ENCODE data around the gene CPNE5.

The CPNE5 gene

DNA sequence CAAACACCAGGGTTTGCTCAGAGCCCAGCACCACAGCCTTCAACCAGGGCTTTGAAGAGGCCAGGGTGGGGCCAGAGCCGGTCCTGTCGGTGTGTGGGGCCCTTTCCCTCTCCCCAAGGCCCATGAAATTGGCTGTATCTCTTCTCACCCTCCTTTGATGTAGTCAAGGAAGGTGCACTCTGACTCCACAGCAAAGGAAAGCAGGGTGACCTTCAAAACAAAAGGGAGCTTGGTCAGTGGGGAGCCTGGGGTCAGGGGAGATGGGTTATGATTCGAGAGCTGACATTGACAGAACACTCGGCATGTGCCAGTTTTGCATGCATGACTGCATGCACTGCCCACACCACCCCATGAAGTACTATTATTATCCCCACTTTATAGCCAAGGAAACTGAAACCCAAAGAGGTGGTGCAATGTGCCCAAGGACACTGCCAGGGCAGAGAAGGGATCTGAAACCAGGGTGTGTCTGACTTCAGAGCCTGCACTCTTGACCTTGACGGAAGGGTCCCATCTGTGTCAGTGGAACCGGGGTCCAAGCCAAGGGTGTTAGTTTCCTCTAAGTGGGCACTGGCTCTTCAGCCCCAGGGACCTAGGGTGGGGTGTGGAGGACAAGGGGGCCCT lies 86.2 kb downstream of the CPNE5 start:
- no peaks in the 10 kb centered on the region for H3K4me1 ChIP-seq (ENCODE audit: control insufficient read depth, insufficient read depth, low read length)
- H3K9ac ChIP-seq (ENCODE audit: low read depth, low read length), result no peak overlapping the region
- no peaks in the 10 kb centered on the region for H3K9me3 ChIP-seq (ENCODE audit: control insufficient read depth, insufficient read depth, low read length)
- no peak overlapping the region for H3K4me3 ChIP-seq (ENCODE audit: low read depth, low read length)
- H3K27me3 ChIP-seq (ENCODE audit: control insufficient read depth, insufficient read depth, low read length), result no peaks in the 10 kb centered on the region
- H3K36me3 ChIP-seq (ENCODE audit: control insufficient read depth, insufficient read depth, low read length), result no peaks in the 10 kb centered on the region

DNA sequence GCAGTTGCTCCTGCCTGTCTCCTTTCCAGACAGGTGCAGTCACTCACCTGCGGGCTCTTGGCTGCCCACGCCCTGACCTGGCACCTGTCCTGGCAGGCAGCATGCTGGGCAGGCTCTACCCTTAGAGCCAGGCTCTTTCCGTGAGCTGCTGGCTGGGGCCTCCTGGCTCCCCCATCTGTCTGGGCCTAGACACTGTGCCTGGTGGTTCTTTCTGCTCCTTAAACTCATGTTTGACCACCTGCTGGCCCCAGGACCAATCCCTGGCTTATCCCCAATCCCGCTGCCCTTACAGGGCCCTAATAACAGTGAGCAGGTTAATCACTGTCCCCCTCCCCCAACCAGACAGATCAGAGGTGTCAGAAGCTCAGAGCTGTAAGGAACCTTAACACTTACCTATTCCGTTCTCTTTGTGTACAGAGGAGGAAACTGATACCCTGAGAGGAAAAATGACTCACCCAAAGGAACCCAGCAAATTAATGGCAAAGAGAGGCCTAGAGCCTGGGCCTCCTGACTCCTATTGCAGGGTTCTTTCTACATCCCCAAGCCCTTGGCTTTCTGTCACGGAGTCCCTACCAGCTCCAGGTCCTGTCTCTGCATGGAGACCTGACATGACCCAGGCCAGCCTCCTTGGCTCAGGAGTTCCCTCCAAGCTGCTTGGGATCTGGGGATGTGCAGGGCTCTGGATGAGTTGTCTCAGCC lies 86.9 kb downstream of the CPNE5 start:
- Histone ChIP-seq H3K4me1 (ENCODE audit: control insufficient read depth, insufficient read depth, low read length) (no peaks in the 10 kb centered on the region), H3K9ac (ENCODE audit: low read depth, low read length) (no peak overlapping the region), H3K27me3 (ENCODE audit: control insufficient read depth, insufficient read depth, low read length) (no peaks in the 10 kb centered on the region), H3K4me3 (ENCODE audit: low read depth, low read length) (no peak overlapping the region), H3K9me3 (ENCODE audit: control insufficient read depth, insufficient read depth, low read length) (no peaks in the 10 kb centered on the region), H3K36me3 (ENCODE audit: control insufficient read depth, insufficient read depth, low read length) (no peaks in the 10 kb centered on the region)

DNA sequence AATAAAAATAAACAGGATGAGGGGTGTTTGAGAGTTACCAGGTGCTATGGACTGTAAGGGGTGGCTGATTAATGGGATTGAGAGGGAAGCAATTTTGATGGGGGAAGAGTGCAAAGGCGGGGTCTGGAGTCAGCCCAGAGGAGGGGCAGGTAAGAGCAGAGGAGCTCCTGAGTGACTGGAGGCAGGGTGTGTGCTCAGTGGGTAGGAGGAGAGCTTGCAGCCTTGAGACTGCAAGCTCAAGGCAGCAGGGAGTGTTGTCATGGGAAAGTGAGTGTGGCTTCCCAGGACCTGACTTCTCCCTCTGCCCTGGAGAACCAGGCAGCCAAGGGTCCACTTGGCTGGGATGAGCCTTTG lies 87.4 kb downstream of the CPNE5 start:
- no peak overlapping the region for H3K4me3 ChIP-seq (ENCODE audit: low read depth, low read length)
- H3K4me1 ChIP-seq (ENCODE audit: control insufficient read depth, insufficient read depth, low read length), result no peaks in the 10 kb centered on the region
- H3K9me3 ChIP-seq (ENCODE audit: control insufficient read depth, insufficient read depth, low read length), result no peaks in the 10 kb centered on the region
- no peak overlapping the region for H3K9ac ChIP-seq (ENCODE audit: low read depth, low read length)
- no peaks in the 10 kb centered on the region for H3K36me3 ChIP-seq (ENCODE audit: control insufficient read depth, insufficient read depth, low read length)
- no peaks in the 10 kb centered on the region for H3K27me3 ChIP-seq (ENCODE audit: control insufficient read depth, insufficient read depth, low read length)

DNA sequence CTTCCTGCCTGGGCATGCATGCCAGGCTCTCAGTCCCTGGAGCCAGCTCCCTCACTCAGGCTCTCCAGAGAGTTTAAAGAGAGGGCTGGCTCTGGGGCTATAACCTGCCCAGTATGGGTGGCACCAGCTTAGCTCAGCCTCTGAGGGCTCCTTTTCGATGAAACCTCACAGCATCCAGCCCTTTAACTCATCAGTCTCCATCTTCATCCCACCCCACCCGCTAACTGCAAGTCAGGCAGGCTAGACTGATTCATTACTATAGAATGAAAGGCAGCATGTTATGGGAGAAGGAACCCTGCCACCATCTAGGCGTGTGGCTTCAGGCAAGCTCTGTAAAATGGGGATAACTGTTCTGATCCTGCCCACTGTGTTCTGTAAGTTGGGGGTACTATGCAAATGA lies 88.2 kb downstream of the CPNE5 start:
- Histone ChIP-seq H3K9me3 (ENCODE audit: control insufficient read depth, insufficient read depth, low read length) (no peaks in the 10 kb centered on the region), H3K36me3 (ENCODE audit: control insufficient read depth, insufficient read depth, low read length) (no peaks in the 10 kb centered on the region), H3K9ac (ENCODE audit: low read depth, low read length) (no peak overlapping the region), H3K4me1 (ENCODE audit: control insufficient read depth, insufficient read depth, low read length) (no peaks in the 10 kb centered on the region), H3K4me3 (ENCODE audit: low read depth, low read length) (no peak overlapping the region), H3K27me3 (ENCODE audit: control insufficient read depth, insufficient read depth, low read length) (no peaks in the 10 kb centered on the region)

DNA sequence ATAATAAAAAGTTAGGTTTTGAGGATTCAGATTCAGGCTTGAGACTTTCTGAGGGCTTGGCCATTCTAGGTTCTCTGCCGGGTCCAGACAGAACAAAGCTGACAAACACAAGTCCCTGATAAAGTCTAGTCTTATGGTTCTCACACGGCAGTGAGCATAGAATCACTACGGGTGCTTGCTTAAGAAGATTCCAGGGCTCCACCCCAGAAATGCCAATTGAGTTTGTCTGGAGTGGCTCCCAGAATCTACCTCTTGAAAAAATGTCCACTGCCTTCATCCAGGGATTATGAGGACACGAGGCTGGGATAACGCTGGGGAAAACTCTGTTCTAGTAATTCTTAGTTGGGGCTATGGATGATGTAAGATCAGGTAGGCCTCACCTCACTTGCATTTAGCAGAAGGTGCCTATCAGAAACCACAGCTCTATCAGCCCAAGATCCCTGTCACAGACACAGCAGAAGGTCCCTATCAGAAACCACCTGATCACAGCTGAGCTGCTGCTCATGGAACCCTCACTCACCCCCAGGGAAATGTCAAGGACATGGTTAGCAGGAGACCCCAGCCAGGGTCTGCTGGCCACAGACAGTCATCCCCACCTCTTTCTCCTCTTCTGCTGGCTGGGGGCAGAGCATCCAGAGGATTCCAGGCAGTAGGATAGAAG lies 89.3 kb downstream of the CPNE5 start:
- Histone ChIP-seq H3K4me1 (ENCODE audit: control insufficient read depth, insufficient read depth, low read length) (no peaks in the 10 kb centered on the region), H3K36me3 (ENCODE audit: control insufficient read depth, insufficient read depth, low read length) (no peaks in the 10 kb centered on the region), H3K9ac (ENCODE audit: low read depth, low read length) (no peak overlapping the region), H3K27me3 (ENCODE audit: control insufficient read depth, insufficient read depth, low read length) (no peaks in the 10 kb centered on the region), H3K9me3 (ENCODE audit: control insufficient read depth, insufficient read depth, low read length) (no peaks in the 10 kb centered on the region), H3K4me3 (ENCODE audit: low read depth, low read length) (no peak overlapping the region)

DNA sequence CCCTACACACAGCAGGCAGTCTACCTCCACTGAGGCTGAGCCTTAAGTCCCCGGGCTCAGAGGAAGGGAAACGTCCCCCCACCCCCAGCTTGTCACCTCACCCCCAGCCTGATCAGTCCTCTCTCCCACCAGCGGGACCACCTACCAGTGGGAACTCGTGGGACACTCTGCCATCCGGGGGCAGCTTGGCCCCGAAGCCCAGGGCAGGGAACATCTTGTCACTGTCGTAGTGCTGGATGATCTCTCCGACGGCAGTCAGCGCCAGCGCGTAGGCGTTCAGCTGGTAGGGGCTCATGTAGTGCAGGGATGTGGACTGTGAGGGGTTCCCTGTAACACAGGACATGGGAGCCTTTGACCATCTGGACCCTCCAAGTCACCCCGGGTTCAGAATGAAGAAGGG lies 93.0 kb downstream of the CPNE5 start:
- Histone ChIP-seq H3K9me3 (ENCODE audit: control insufficient read depth, insufficient read depth, low read length) (no peaks in the 10 kb centered on the region), H3K9ac (ENCODE audit: low read depth, low read length) (no peak overlapping the region), H3K27me3 (ENCODE audit: control insufficient read depth, insufficient read depth, low read length) (no peaks in the 10 kb centered on the region), H3K4me1 (ENCODE audit: control insufficient read depth, insufficient read depth, low read length) (no peaks in the 10 kb centered on the region), H3K36me3 (ENCODE audit: control insufficient read depth, insufficient read depth, low read length) (no peaks in the 10 kb centered on the region), H3K4me3 (ENCODE audit: low read depth, low read length) (no peak overlapping the region)

DNA sequence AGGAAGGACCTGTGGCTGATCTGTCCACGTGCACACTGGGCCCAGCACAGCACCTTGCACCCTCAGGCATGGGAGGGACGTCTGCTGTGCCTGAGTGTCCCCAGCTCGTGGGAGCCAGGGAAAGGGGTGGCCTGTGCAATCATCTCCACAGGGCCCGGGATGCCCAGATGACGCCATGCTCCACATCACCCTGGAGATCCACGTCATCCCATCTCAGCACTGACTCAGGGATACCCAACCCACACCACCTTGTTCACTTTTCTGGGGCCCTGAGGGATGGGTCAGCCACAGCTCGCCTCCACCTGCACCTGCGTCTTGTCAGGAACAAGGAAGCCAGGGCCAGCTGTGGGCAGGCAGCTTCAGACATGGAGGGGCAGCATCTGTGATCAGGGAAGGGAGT lies 93.4 kb downstream of the CPNE5 start:
- H3K4me1 ChIP-seq (ENCODE audit: control insufficient read depth, insufficient read depth, low read length), result no peaks in the 10 kb centered on the region
- no peak overlapping the region for H3K9ac ChIP-seq (ENCODE audit: low read depth, low read length)
- no peak overlapping the region for H3K4me3 ChIP-seq (ENCODE audit: low read depth, low read length)
- no peaks in the 10 kb centered on the region for H3K9me3 ChIP-seq (ENCODE audit: control insufficient read depth, insufficient read depth, low read length)
- H3K36me3 ChIP-seq (ENCODE audit: control insufficient read depth, insufficient read depth, low read length), result no peaks in the 10 kb centered on the region
- H3K27me3 ChIP-seq (ENCODE audit: control insufficient read depth, insufficient read depth, low read length), result no peaks in the 10 kb centered on the region

DNA sequence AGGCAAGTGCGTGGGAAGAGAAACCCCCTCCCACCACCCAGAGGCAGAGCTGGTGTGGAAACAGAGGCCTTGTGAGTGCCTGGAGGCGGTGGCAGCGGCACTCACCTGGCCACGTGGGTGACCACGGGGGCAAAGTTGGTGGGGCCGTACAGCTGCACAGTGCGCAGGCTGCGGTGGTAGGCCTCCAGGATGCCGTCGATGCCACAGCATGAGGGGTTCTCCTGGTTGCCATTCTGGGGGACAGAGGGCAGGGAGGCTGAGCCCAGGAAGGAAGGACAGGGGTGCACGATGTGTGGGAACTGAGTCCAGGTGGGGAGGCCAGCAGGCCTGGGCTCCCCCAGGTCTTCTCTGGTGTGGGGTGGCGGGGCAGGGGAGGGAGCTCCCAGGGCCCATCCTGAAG lies 94.0 kb downstream of the CPNE5 start:
- H3K27me3 ChIP-seq (ENCODE audit: control insufficient read depth, insufficient read depth, low read length), result no peaks in the 10 kb centered on the region
- H3K9ac ChIP-seq (ENCODE audit: low read depth, low read length), result no peak overlapping the region
- H3K36me3 ChIP-seq (ENCODE audit: control insufficient read depth, insufficient read depth, low read length), result no peaks in the 10 kb centered on the region
- H3K4me1 ChIP-seq (ENCODE audit: control insufficient read depth, insufficient read depth, low read length), result no peaks in the 10 kb centered on the region
- H3K9me3 ChIP-seq (ENCODE audit: control insufficient read depth, insufficient read depth, low read length), result no peaks in the 10 kb centered on the region
- H3K4me3 ChIP-seq (ENCODE audit: low read depth, low read length), result no peak overlapping the region

DNA sequence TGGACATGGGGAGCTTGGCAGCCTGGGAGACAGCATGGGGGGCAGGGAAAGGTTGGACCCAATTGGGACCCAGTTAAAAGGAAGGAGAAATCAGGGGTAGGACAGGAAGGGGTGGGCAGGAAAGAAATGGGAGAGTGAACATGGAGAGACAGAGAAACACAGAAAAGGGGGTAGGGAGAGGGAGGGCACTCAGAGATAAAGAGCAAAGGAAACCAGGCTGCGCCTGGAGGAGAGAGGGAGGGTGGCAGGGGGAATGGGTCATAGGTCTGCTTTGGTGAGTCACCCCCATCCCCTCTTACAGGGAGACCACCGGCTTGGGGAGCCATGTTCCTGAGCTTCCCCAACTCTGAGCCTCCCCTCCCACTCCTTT lies 95.0 kb downstream of the CPNE5 start:
- H3K4me1 ChIP-seq (ENCODE audit: control insufficient read depth, insufficient read depth, low read length), result no peaks in the 10 kb centered on the region
- H3K9ac ChIP-seq (ENCODE audit: low read depth, low read length), result no peak overlapping the region
- H3K27me3 ChIP-seq (ENCODE audit: control insufficient read depth, insufficient read depth, low read length), result no peaks in the 10 kb centered on the region
- no peak overlapping the region for H3K4me3 ChIP-seq (ENCODE audit: low read depth, low read length)
- no peaks in the 10 kb centered on the region for H3K36me3 ChIP-seq (ENCODE audit: control insufficient read depth, insufficient read depth, low read length)
- H3K9me3 ChIP-seq (ENCODE audit: control insufficient read depth, insufficient read depth, low read length), result no peaks in the 10 kb centered on the region

DNA sequence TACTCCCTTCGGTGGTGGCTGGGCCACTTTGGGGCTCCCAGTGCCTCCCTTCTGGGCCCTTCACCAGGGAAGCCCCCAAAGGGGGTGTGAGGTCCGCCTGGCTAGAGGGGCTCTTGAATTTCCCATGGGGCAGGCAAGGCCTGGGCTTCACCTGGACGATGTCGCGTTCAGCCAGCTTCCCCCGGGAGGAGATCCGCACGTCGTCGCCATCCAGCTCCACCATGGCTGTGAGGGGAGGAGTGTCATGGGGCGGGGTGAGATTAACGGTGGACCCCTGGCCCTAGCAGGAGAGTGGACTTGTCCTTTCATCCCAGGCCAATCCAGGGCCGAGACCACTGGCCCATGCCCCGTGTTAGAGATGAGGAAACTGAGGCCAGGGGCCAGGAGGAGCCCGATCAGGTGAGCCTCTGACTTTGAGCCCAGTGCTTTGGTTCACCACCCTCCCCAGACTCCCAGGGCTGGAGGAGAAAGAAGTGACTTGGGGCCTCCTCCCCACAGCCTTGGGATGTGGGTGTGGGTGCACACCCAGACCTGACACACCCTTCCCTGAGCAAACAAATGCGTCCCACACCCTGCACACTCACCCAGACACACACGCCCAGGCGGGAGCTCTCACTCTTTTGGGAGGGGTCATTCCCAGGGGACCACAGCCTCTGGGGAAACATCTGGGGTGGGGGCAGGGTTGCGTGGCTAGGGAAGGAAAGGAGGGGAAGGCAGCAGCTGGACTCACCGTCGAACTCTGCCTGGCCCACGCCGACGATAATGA lies 95.5 kb downstream of the CPNE5 start:
- H3K9ac ChIP-seq (ENCODE audit: low read depth, low read length), result no peak overlapping the region
- no peaks in the 10 kb centered on the region for H3K36me3 ChIP-seq (ENCODE audit: control insufficient read depth, insufficient read depth, low read length)
- H3K4me1 ChIP-seq (ENCODE audit: control insufficient read depth, insufficient read depth, low read length), result no peaks in the 10 kb centered on the region
- H3K27me3 ChIP-seq (ENCODE audit: control insufficient read depth, insufficient read depth, low read length), result no peaks in the 10 kb centered on the region
- H3K4me3 ChIP-seq (ENCODE audit: low read depth, low read length), result no peak overlapping the region
- no peaks in the 10 kb centered on the region for H3K9me3 ChIP-seq (ENCODE audit: control insufficient read depth, insufficient read depth, low read length)

DNA sequence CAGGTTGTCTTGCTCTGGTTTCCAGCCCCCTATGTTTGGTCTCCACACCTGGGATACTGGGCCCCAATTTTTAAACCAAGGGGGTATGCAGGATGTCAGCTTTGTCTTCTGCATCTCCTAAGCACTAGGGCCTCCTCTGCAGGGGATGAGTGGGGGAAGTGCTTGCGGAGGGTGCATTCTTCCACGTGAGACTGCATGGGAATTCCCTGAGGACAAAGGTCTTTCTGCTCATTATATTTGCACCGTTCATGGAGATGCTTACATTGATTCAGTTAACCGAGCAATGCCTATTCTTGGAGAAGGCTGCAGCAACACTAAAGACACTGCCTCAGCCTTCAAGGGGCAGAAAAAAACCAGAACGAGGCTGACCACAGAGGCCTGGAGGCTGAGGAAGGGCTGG lies 96.2 kb downstream of the CPNE5 start:
- Histone ChIP-seq H3K9me3 (ENCODE audit: control insufficient read depth, insufficient read depth, low read length) (no peaks in the 10 kb centered on the region), H3K9ac (ENCODE audit: low read depth, low read length) (no peak overlapping the region), H3K4me3 (ENCODE audit: low read depth, low read length) (no peak overlapping the region), H3K27me3 (ENCODE audit: control insufficient read depth, insufficient read depth, low read length) (no peaks in the 10 kb centered on the region), H3K4me1 (ENCODE audit: control insufficient read depth, insufficient read depth, low read length) (no peaks in the 10 kb centered on the region), H3K36me3 (ENCODE audit: control insufficient read depth, insufficient read depth, low read length) (no peaks in the 10 kb centered on the region)

DNA sequence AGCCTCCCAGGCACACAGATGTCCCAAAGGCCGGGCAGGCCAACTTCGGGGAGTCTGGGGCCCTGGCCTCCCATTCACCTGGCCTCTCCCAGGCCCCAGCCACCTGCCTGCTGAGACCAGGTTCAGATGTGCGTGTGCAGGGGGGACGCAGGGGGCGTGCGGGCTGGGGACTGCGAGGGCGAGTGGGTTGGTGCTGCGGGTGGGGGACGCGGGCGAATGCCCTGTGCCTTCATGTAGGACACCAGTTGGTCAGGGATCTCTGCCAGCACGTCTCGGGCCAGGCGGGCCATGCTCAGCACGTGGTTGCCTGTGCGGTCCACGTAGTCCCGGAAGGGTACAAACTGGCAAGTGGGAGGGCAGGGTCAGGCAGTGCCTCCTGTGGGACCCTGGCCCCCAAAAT lies 97.1 kb downstream of the CPNE5 start:
- Histone ChIP-seq H3K9me3 (ENCODE audit: control insufficient read depth, insufficient read depth, low read length) (no peaks in the 10 kb centered on the region), H3K4me3 (ENCODE audit: low read depth, low read length) (no peak overlapping the region), H3K36me3 (ENCODE audit: control insufficient read depth, insufficient read depth, low read length) (no peaks in the 10 kb centered on the region), H3K4me1 (ENCODE audit: control insufficient read depth, insufficient read depth, low read length) (no peaks in the 10 kb centered on the region), H3K9ac (ENCODE audit: low read depth, low read length) (no peak overlapping the region), H3K27me3 (ENCODE audit: control insufficient read depth, insufficient read depth, low read length) (no peaks in the 10 kb centered on the region)
